Stimulated activated CD8-positive, alpha-beta memory T cell treated with anti-CD3 and anti-CD28 coated beads, Interleukin-2, amount 100 ng/mL, for 1 hour (primary cell): ENCODE results near the gene MALT1.
"Not testable (repeated sequence)": the region's sequence is repeated elsewhere in the genome, so short reads cannot be mapped to it uniquely, and the experiment has no call there.

Experiments
- DNase-seq, 2 donors: peaks; one replicate each; pipeline ENCODE4 v3.0.0-alpha.2; 2020; ENCODE audit warnings: low read depth in 2 of 2

Gene MALT1

DNA sequence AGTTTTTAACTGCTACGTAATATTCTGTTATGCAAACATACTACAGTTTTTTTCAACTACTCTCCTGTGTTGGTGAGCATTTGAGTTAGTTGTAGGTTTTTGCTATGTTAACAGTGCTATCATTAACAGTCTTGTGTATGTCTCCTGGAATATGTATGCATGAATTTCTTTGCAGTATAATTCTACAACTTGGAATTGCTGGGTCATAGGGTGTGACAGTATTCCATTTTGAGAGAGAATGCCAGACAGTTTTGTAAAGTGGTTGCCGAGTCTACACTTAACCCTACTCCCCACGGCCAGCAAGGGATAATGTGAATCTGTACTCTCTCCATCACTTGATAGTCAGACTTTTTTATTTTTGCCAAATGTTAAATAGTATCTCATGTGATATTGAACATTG lies 67.1 kb downstream of the MALT1 start:
- no peak for DNase-seq

- DNase-seq = no peak
These were observed 74.6 kb downstream of the MALT1 start for GRCh38 chr18:58745914-58746313.

DNA sequence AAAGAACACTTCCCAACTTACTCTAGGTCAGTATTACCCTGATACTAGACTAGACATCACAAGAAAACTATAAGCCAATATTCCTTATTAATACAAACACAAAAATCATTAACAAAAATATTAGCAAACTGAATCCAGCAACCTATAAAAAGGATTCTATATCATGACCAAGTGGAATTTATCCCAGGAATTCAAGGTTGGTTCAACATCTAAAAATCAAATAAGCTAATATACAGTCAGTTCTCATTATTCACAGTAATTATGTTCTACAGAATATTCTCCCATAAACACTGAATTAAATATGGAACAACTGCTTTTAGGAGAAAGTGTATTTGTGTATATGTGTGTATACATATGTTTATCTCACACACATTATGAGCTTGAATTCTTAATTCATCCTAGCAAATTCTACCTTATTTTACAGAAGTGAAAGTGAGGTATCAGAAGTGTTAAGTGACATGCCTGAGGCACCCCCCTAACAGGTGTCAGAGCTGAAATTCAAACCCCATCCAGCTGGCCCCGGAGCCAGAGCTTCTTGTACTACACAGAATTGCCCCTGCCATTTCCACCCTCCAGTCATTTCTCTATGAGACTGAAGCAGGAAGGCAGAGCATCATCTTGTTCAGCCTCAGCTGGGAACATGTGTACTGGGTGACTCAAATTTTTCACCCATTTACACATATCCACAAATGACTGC lies 77.8 kb downstream of the MALT1 start:
- no peak for DNase-seq

DNA sequence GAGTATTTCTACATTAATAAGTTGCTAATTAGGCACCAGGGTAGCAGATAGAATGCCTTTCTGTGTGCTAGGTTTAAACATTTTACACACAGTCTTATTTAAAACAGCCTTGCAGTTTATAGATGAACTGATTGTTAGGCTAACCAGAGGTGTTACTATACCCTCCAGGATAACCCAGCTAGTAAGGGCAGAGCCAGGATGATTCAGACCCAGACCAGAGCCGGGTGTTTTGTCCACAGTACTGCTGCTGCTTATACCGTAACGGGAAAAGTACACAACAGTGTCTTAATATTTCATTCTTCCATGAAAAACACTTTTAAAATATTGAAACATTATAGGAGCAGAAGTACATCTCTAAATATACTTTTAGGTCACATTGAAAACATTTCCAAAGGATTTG lies 82.7 kb downstream of the MALT1 start:
- DNase-seq = no peak

DNA sequence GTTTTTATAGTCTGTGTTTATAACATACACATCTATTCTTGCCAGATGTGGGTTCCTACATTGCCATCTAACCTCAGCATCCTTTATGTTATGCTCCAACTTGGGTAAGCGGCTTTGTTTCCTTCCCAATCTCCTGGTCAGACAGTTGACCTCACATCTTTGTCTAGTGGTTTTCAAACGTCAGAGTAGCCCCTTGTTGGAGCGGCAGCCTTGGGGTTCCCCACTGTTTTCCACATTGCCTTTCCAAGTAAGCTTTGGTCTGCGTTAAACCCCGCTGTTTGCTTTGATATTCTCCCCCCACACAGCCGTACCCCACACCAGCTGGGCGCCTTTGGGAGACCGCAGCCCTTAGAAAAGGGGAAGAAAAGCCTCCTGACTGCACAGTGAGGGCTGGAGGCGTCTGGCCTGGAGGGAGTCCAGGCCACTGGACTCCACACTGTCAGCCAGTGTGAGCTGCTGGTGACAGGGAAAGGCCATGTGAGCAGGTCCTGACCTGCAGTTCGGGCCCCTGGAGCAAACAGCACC lies 83.3 kb downstream of the MALT1 start:
- no peak for DNase-seq

- no peak for DNase-seq
These were observed 84.2 kb downstream of the MALT1 start for GRCh38 chr18:58755304-58756010.

- DNase-seq = no peak
These were observed 84.9 kb downstream of the MALT1 start for GRCh38 chr18:58756148-58756547.

- DNase-seq = no peak
These were observed 85.5 kb downstream of the MALT1 start for GRCh38 chr18:58756596-58757240.

DNA sequence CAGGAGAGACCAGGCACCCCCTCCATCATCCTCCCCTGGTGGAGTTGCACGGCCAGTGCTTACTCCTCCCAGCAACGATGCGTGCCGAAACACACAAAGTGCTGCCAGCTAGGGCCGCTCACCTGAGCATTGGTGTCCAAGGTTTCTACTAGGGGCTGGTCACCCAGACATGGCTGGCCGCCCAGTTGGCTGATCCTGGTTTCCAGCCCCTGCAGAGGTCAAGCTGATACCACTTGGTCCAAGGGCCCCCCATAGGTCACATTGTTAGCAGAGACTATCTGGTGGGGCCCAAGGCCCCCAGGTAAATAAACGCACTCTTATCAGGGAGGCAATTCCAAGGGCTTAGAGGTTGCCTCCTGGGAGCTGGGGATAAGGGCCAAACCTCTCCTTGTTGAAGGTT lies 86.1 kb downstream of the MALT1 start:
- DNase-seq = not testable (repeated sequence)

GRCh38 chr18:58758046-58758445 lies 86.8 kb downstream of the MALT1 start:
- no peak for DNase-seq

DNA sequence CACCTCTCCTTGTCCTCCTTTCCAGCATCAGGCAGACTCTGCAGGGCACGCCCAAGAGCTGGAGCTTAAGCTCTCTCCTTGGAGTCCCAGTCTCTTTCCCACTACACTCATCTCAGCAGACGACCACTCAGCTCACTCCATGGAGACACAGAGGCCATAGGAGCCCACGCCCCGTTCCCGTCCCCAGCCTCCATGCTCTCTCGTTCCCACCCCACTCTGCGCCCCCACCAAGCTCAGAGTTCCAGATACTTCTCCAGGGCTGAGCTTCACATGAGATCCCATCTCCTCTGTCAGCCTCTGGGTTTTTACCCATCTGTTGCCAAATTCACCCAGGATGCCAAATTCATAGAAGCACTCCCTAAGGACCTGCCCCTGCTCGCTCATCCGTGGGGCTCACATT lies 87.3 kb downstream of the MALT1 start:
- DNase-seq = no peak

DNA sequence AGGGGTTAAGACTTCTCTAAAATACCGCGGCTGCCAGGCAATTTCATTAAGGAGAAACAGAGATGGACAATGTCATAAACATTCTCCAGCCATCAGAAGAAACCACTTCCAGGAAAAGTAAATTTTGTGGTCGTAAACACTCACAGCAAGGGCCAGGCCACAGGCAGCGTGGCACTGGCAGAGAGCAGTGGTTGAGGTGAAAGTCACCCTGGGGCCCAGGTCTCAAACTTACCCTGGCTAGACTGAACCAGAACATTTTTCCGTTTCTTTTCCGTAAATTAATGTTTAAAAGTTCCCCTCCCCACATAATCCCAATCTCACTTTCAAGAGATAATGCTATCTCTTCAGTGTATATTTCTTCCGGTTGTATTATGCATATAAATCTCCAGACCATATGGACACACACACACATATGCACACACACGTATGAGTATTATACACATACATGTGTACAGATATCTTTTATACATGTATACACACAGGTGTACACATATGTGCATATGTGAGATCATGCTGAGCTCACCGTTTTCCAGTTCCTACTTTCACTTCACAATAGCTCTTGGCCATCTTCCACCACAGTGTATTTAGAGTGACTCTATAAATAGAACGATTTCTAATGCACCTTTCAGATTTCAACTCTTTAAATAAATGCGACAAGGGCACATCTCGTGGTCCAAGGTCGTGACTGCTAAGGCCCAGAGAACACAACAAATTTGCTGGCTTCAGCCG lies 90.1 kb downstream of the MALT1 start:
- no peak for DNase-seq

GRCh38 chr18:58761970-58762780 lies 90.9 kb downstream of the MALT1 start:
- no peak for DNase-seq

GRCh38 chr18:58762781-58763171 lies 91.5 kb downstream of the MALT1 start:
- no peak for DNase-seq

- DNase-seq = no peak
These were observed 94.9 kb downstream of the MALT1 start for GRCh38 chr18:58766164-58766563.

GRCh38 chr18:58766946-58767345 lies 95.7 kb downstream of the MALT1 start:
- DNase-seq = no peak

- peak; percentile 14 to 42 for DNase-seq
These were observed 97.2 kb downstream of the MALT1 start for GRCh38 chr18:58768293-58768974.

- DNase-seq = no peak
These were observed 98.1 kb downstream of the MALT1 start for GRCh38 chr18:58769321-58769720.

- DNase-seq = no peak
These were observed 99.3 kb downstream of the MALT1 start for GRCh38 chr18:58770601-58771000.

DNA sequence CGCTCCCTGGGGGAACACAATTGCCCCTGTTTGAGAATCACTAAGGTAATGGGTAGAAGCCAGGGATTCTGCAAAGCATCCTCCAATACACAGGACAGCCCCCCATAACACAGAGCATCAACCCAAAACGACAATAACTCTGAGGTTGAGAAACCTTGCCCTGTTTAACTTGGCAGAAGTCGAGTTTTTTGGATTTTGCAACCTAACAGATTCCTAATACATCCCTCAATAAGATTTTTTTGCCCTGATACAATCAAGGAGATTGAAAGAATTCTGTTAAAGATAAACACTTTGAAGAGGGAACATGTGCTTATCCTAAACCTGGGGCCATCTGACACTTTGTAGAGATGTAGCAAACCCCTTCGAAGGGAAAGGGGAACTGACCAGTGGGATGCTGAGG lies 100.9 kb downstream of the MALT1 start:
- DNase-seq = no peak

DNA sequence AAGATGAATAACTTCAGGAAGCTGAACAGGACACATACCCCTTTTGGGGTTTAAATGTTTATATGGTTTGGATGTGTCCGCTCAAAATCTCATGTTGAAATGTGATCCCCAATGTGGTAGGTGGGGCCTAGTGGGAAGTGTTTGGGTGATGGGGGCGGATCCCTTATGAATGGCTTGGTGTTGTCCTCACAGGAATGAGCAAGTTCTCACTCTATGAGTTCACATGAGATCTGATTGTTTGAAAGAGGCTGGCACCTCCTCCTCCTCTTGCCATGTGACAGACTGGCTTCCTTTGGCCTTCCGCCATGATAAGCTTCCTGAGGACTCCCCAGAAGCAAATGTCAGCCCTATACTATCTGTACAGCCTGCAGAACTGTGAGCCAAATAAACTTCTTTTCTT lies 104.8 kb downstream of the MALT1 start:
- no peak for DNase-seq
